ENCODE results near the gene COX6B2. TPM values are rescaled to one million over a fixed set of nuclear protein-coding genes. Genes with fewer than 3 reads are reported as not detected.

Gene COX6B2
- total RNA-seq, 1 experiment from 2014 or later = not detected

- no peak for DNase-seq (ENCODE audit: low read depth)
Observed at GRCh38 chr19:55341595-55342531, 12.7 kb downstream of the COX6B2 start.

- DNase-seq (ENCODE audit: low read depth) = peak; percentile 73
Observed at GRCh38 chr19:55341171-55341588, 13.3 kb downstream of the COX6B2 start.

- DNase-seq (ENCODE audit: low read depth) = no peak
Observed at GRCh38 chr19:55340784-55341147, 13.8 kb downstream of the COX6B2 start.

- DNase-seq (ENCODE audit: low read depth) = no peak
Observed at GRCh38 chr19:55339889-55340783, 14.4 kb downstream of the COX6B2 start.

- DNase-seq (ENCODE audit: low read depth) = peak; percentile 100
Observed at GRCh38 chr19:55339105-55339888, 15.2 kb downstream of the COX6B2 start, which contains the start of gene KMT5C. Gene KMT5C (plus strand): TSS chr19:55339876. CDS start chr19:55341937, 2,061 bp downstream.

GRCh38 chr19:55336101-55336500, 18.4 kb downstream of the COX6B2 start:
- peak; percentile 51 for DNase-seq (ENCODE audit: low read depth)

GRCh38 chr19:55333870-55334269, 20.6 kb downstream of the COX6B2 start:
- no peak for DNase-seq (ENCODE audit: low read depth)

- DNase-seq (ENCODE audit: low read depth) = peak; percentile 52
Observed at GRCh38 chr19:55329791-55330190, 24.7 kb downstream of the COX6B2 start.

- peak; percentile 38 for DNase-seq (ENCODE audit: low read depth)
Observed at GRCh38 chr19:55328774-55329318, 25.7 kb downstream of the COX6B2 start.

- no peak for DNase-seq (ENCODE audit: low read depth)
Observed at GRCh38 chr19:55325172-55325571, 29.3 kb downstream of the COX6B2 start, which contains the start of gene TMEM150B. Gene TMEM150B (minus strand): TSS chr19:55325341. CDS start chr19:55321036, 4,305 bp downstream.

GRCh38 chr19:55324662-55325061, 29.9 kb downstream of the COX6B2 start:
- no peak for DNase-seq (ENCODE audit: low read depth)

GRCh38 chr19:55322204-55322885, 32.2 kb downstream of the COX6B2 start:
- DNase-seq (ENCODE audit: low read depth) = no peak

GRCh38 chr19:55321466-55322137, 32.9 kb downstream of the COX6B2 start:
- no peak for DNase-seq (ENCODE audit: low read depth)

GRCh38 chr19:55320844-55321419, 33.6 kb downstream of the COX6B2 start:
- DNase-seq (ENCODE audit: low read depth) = no peak

- no peak for DNase-seq (ENCODE audit: low read depth)
Observed at GRCh38 chr19:55319785-55320184, 34.7 kb downstream of the COX6B2 start.

- DNase-seq (ENCODE audit: low read depth) = no peak
Observed at GRCh38 chr19:55316646-55317045, 37.9 kb downstream of the COX6B2 start.

GRCh38 chr19:55315956-55316525, 38.5 kb downstream of the COX6B2 start:
- no peak for DNase-seq (ENCODE audit: low read depth)

GRCh38 chr19:55314396-55314795, 40.1 kb downstream of the COX6B2 start:
- DNase-seq (ENCODE audit: low read depth) = no peak

Measured in LHCN-M2 (cell line).